Measurements from ENCODE around the gene SLC16A4.

SLC16A4 gene

GRCh38 chr1:110340207-110340468 is 50.7 kb downstream of the SLC16A4 start:
- Histone ChIP-seq H3K9ac (ENCODE audit: low read depth, low read length) (peak overlapping the region; percentile 98), H3K4me1 (ENCODE audit: insufficient read depth, low read length) (peaks cover 55% of the 10 kb centered on the region), H3K9me3 (ENCODE audit: insufficient read depth, low read depth, low read length) (no peaks in the 10 kb centered on the region), H3K27me3 (ENCODE audit: insufficient read depth, low read length) (no peaks in the 10 kb centered on the region), H3K4me3 (ENCODE audit: low read length) (peak overlapping the region; percentile 98), H3K27ac (ENCODE audit: low read depth, low read length) (peak overlapping the region; percentile 94; the same call in 1 of the 2 replicates), H3K36me3 (ENCODE audit: insufficient read depth, low read length) (peaks cover 47% of the 10 kb centered on the region)
- WGBS = 3% methylated on average over 9 of the region's 9 CpGs

GRCh38 chr1:110339407-110340206 is 51.2 kb downstream of the SLC16A4 start:
- peaks cover 50% of the 10 kb centered on the region for H3K4me1 ChIP-seq (ENCODE audit: insufficient read depth, low read length)
- H3K27ac ChIP-seq (ENCODE audit: low read depth, low read length) = peak overlapping the region; percentile 94
- peak overlapping the region; percentile 98 for H3K4me3 ChIP-seq (ENCODE audit: low read length)
- H3K9ac ChIP-seq (ENCODE audit: low read depth, low read length) = peak overlapping the region; percentile 98
- H3K36me3 ChIP-seq (ENCODE audit: insufficient read depth, low read length) = peaks cover 42% of the 10 kb centered on the region
- WGBS = under 1% methylated on average over 77 of the region's 77 CpGs
- H3K9me3 ChIP-seq (ENCODE audit: insufficient read depth, low read depth, low read length) = no peaks in the 10 kb centered on the region
- no peaks in the 10 kb centered on the region for H3K27me3 ChIP-seq (ENCODE audit: insufficient read depth, low read length)

- Histone ChIP-seq H3K36me3 (ENCODE audit: insufficient read depth, low read length) (peaks cover 35% of the 10 kb centered on the region), H3K4me1 (ENCODE audit: insufficient read depth, low read length) (peaks cover 44% of the 10 kb centered on the region)
- WGBS = under 1% methylated on average over 25 of the region's 25 CpGs
These were observed 51.9 kb downstream of the SLC16A4 start, which contains the start of gene RBM15 for GRCh38 chr1:110338886-110339406. Gene RBM15, plus strand, starts transcription at chr1:110339377. Its CDS starts 29 bp downstream, at chr1:110339406.

GRCh38 chr1:110338309-110338885 is 52.4 kb downstream of the SLC16A4 start:
- Histone ChIP-seq H3K27me3 (ENCODE audit: insufficient read depth, low read length) (no peaks in the 10 kb centered on the region), H3K9ac (ENCODE audit: low read depth, low read length) (peak overlapping the region; percentile 91), H3K9me3 (ENCODE audit: insufficient read depth, low read depth, low read length) (no peaks in the 10 kb centered on the region), H3K4me3 (ENCODE audit: low read length) (peak overlapping the region; percentile 98), H3K36me3 (ENCODE audit: insufficient read depth, low read length) (peaks cover 30% of the 10 kb centered on the region), H3K4me1 (ENCODE audit: insufficient read depth, low read length) (peaks cover 38% of the 10 kb centered on the region), H3K27ac (ENCODE audit: low read depth, low read length) (peak overlapping the region; percentile 96)
- under 1% methylated on average over 56 of the region's 57 CpGs for WGBS

More at GRCh38 chr1:110338886-110339406, 51.9 kb downstream of the SLC16A4 start, which contains the start of gene RBM15:
- H3K4me3 ChIP-seq (ENCODE audit: low read length) = peak within 1 kb of the TSS; percentile 98
- H3K9ac ChIP-seq (ENCODE audit: low read depth, low read length) = peak within 1 kb of the TSS; percentile 98
- no peaks in the 10 kb centered on the region for H3K9me3 ChIP-seq (ENCODE audit: insufficient read depth, low read depth, low read length)
- peak within 1 kb of the TSS; percentile 96 for H3K27ac ChIP-seq (ENCODE audit: low read depth, low read length)
- no peaks in the 10 kb centered on the region for H3K27me3 ChIP-seq (ENCODE audit: insufficient read depth, low read length)

GRCh38 chr1:110337704-110338308 is 53.0 kb downstream of the SLC16A4 start:
- peak overlapping the region; percentile 91 for H3K9ac ChIP-seq (ENCODE audit: low read depth, low read length)
- no peaks in the 10 kb centered on the region for H3K27me3 ChIP-seq (ENCODE audit: insufficient read depth, low read length)
- peaks cover 35% of the 10 kb centered on the region for H3K4me1 ChIP-seq (ENCODE audit: insufficient read depth, low read length)
- H3K36me3 ChIP-seq (ENCODE audit: insufficient read depth, low read length) = peaks cover 24% of the 10 kb centered on the region
- WGBS = under 1% methylated on average over 36 of the region's 36 CpGs
- H3K27ac ChIP-seq (ENCODE audit: low read depth, low read length) = peak overlapping the region; percentile 96
- peak overlapping the region; percentile 98 for H3K4me3 ChIP-seq (ENCODE audit: low read length)
- no peaks in the 10 kb centered on the region for H3K9me3 ChIP-seq (ENCODE audit: insufficient read depth, low read depth, low read length)

GRCh38 chr1:110336300-110337039 is 54.4 kb downstream of the SLC16A4 start:
- no peak overlapping the region for H3K9ac ChIP-seq (ENCODE audit: low read depth, low read length)
- peaks cover 10% of the 10 kb centered on the region for H3K36me3 ChIP-seq (ENCODE audit: insufficient read depth, low read length)
- no peaks in the 10 kb centered on the region for H3K27me3 ChIP-seq (ENCODE audit: insufficient read depth, low read length)
- peaks cover 21% of the 10 kb centered on the region; the same call in 1 of the 2 replicates for H3K4me1 ChIP-seq (ENCODE audit: insufficient read depth, low read length)
- no peak overlapping the region for H3K27ac ChIP-seq (ENCODE audit: low read depth, low read length)
- no peaks in the 10 kb centered on the region for H3K9me3 ChIP-seq (ENCODE audit: insufficient read depth, low read depth, low read length)
- 0 out of 2 replicates have a peak overlapping the region, but pooled peaks have one; percentile 98 for H3K4me3 ChIP-seq (ENCODE audit: low read length)
- whole genome bisulfite sequencing = no CpG with 5 or more reads among the region's 1 CpG

GRCh38 chr1:110335265-110335664 is 55.6 kb downstream of the SLC16A4 start:
- H3K9ac ChIP-seq (ENCODE audit: low read depth, low read length) = no peak overlapping the region
- H3K9me3 ChIP-seq (ENCODE audit: insufficient read depth, low read depth, low read length) = no peaks in the 10 kb centered on the region
- H3K36me3 ChIP-seq (ENCODE audit: insufficient read depth, low read length) = no peaks in the 10 kb centered on the region
- peaks cover 9% of the 10 kb centered on the region; the same call in 1 of the 2 replicates for H3K4me1 ChIP-seq (ENCODE audit: insufficient read depth, low read length)
- H3K27me3 ChIP-seq (ENCODE audit: insufficient read depth, low read length) = no peaks in the 10 kb centered on the region
- H3K4me3 ChIP-seq (ENCODE audit: low read length) = no peak overlapping the region
- no peak overlapping the region for H3K27ac ChIP-seq (ENCODE audit: low read depth, low read length)
- WGBS = 89% methylated on average over 1 of the region's 1 CpG

- no peaks in the 10 kb centered on the region for H3K36me3 ChIP-seq (ENCODE audit: insufficient read depth, low read length)
- no peak overlapping the region for H3K4me3 ChIP-seq (ENCODE audit: low read length)
- 92% methylated on average over 3 of the region's 3 CpGs for WGBS
- no peak overlapping the region for H3K9ac ChIP-seq (ENCODE audit: low read depth, low read length)
- no peaks in the 10 kb centered on the region for H3K27me3 ChIP-seq (ENCODE audit: insufficient read depth, low read length)
- no peak overlapping the region for H3K27ac ChIP-seq (ENCODE audit: low read depth, low read length)
- no peaks in the 10 kb centered on the region for H3K4me1 ChIP-seq (ENCODE audit: insufficient read depth, low read length)
- H3K9me3 ChIP-seq (ENCODE audit: insufficient read depth, low read depth, low read length) = no peaks in the 10 kb centered on the region
These were observed 62.1 kb downstream of the SLC16A4 start for GRCh38 chr1:110328700-110329099.

- Histone ChIP-seq H3K9me3 (ENCODE audit: insufficient read depth, low read depth, low read length) (no peaks in the 10 kb centered on the region), H3K27ac (ENCODE audit: low read depth, low read length) (no peak overlapping the region), H3K27me3 (ENCODE audit: insufficient read depth, low read length) (no peaks in the 10 kb centered on the region), H3K4me3 (ENCODE audit: low read length) (no peak overlapping the region), H3K9ac (ENCODE audit: low read depth, low read length) (no peak overlapping the region), H3K4me1 (ENCODE audit: insufficient read depth, low read length) (no peaks in the 10 kb centered on the region), H3K36me3 (ENCODE audit: insufficient read depth, low read length) (no peaks in the 10 kb centered on the region)
These were observed 62.6 kb downstream of the SLC16A4 start for GRCh38 chr1:110328274-110328673.

GRCh38 chr1:110326826-110327225 is 64.0 kb downstream of the SLC16A4 start:
- 93% methylated on average over 1 of the region's 1 CpG for WGBS
- Histone ChIP-seq H3K4me1 (ENCODE audit: insufficient read depth, low read length) (no peaks in the 10 kb centered on the region), H3K36me3 (ENCODE audit: insufficient read depth, low read length) (no peaks in the 10 kb centered on the region), H3K27me3 (ENCODE audit: insufficient read depth, low read length) (no peaks in the 10 kb centered on the region), H3K9me3 (ENCODE audit: insufficient read depth, low read depth, low read length) (no peaks in the 10 kb centered on the region), H3K27ac (ENCODE audit: low read depth, low read length) (no peak overlapping the region), H3K9ac (ENCODE audit: low read depth, low read length) (no peak overlapping the region), H3K4me3 (ENCODE audit: low read length) (no peak overlapping the region)
